Occipital lobe (tissue), 2 donors: ENCODE results near the gene CTSE. TPM values are rescaled to one million over a fixed set of nuclear protein-coding genes. Genes with fewer than 3 reads are reported as not detected.

Experiments
- DNase-seq: peaks from one replicate; lab custom pipeline; 2025; lab: John Stamatoyannopoulos, UW
- total RNA-seq: library from RNA; depleted of rRNA; stranded (reverse); fragments of >200 nt; gene quantifications from one replicate; pipeline ENCODE4 v1.2.3, GENCODE V29; 2014

Gene CTSE
- total RNA-seq, 1 donor from 2014 or later: not detected

GRCh38 chr1:205992218-205992882 lies 31.3 kb downstream of the CTSE start:
- no peak for DNase-seq

- no peak for DNase-seq
Measured at GRCh38 chr1:205991237-205991636, 32.5 kb downstream of the CTSE start.

GRCh38 chr1:205990226-205990625 lies 33.5 kb downstream of the CTSE start:
- no peak for DNase-seq

- no peak for DNase-seq
Measured at GRCh38 chr1:205989786-205990185, 33.9 kb downstream of the CTSE start.

- no peak for DNase-seq
Measured at GRCh38 chr1:205988585-205988995, 35.1 kb downstream of the CTSE start.

- DNase-seq: no peak
Measured at GRCh38 chr1:205986861-205987260, 36.8 kb downstream of the CTSE start.

GRCh38 chr1:205986292-205986691 lies 37.4 kb downstream of the CTSE start:
- DNase-seq: no peak

- DNase-seq: no peak
Measured at GRCh38 chr1:205985330-205986005, 38.2 kb downstream of the CTSE start.

GRCh38 chr1:205983925-205984725 lies 39.6 kb downstream of the CTSE start:
- peak; percentile 42 for DNase-seq

GRCh38 chr1:205981257-205981656 lies 42.4 kb downstream of the CTSE start:
- no peak for DNase-seq

- DNase-seq: no peak
Measured at GRCh38 chr1:205980237-205980870, 43.3 kb downstream of the CTSE start.

GRCh38 chr1:205979301-205979700 lies 44.4 kb downstream of the CTSE start:
- DNase-seq: no peak

GRCh38 chr1:205978676-205979075 lies 45.0 kb downstream of the CTSE start:
- DNase-seq: no peak

GRCh38 chr1:205977402-205978014 lies 46.2 kb downstream of the CTSE start:
- DNase-seq: peak; percentile 51

- no peak for DNase-seq
Measured at GRCh38 chr1:205976708-205977401, 46.8 kb downstream of the CTSE start.

GRCh38 chr1:205976036-205976435 lies 47.7 kb downstream of the CTSE start:
- no peak for DNase-seq

- no peak for DNase-seq
Measured at GRCh38 chr1:205975387-205975998, 48.2 kb downstream of the CTSE start.

- no peak for DNase-seq
Measured at GRCh38 chr1:205974712-205975111, 49.0 kb downstream of the CTSE start.

- DNase-seq: no peak
Measured at GRCh38 chr1:205973377-205974232, 50.1 kb downstream of the CTSE start.
